ENCODE data around the gene DNMT3A.
"Not testable (repeated sequence)": the region's sequence is repeated elsewhere in the genome, so short reads cannot be mapped to it uniquely, and the experiment has no call there.

Gene DNMT3A

DNA sequence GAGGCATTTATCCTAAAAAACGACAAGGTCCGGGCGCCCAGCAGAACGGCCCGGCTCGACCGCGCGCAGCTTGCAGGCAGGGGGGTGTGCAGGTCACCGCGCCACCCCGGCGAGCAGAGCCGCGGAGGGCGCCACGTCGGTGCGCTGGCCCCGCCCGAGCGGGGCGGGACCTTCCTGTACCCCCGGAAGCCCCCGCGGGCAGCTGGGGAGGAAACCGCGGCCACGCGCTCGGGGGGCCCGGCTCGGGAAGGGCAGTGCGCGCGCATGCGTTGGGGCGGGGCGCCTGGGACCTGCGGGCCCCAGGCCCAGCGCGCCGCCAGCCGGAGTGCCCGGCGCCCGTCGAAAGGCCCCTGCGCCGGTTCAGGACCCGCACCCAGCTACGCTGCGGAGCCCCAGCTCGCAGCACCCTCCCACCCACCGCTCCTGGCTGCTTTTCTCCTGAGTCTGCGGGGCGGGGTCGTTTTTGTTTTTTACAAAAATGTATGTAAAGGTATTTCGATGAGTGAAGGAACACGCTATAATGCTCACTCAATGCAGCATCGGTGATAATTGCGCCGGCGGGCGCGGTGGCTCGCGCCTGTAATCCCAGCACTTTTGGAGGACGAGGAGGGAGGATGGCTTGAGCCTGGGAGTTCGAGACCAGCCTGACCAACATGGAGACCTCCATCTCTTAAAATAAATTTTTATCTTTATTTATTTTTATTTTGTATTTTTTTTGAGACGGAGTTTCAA lies 125.6 kb downstream of the DNMT3A start:
- no peaks in the 10 kb centered on the region for H3K27me3 ChIP-seq (ENCODE audit: insufficient read depth, low read length)
- H3K9ac ChIP-seq (ENCODE audit: low read depth, low read length) = peak overlapping the region; percentile 83; the same call in 1 of the 2 replicates
- no peaks in the 10 kb centered on the region for H3K4me1 ChIP-seq (ENCODE audit: insufficient read depth, low read length)
- H3K4me3 ChIP-seq (ENCODE audit: low read length) = peak overlapping the region; percentile 82
- no peaks in the 10 kb centered on the region for H3K36me3 ChIP-seq (ENCODE audit: insufficient read depth, low read depth, low read length)
- no peaks in the 10 kb centered on the region for H3K9me3 ChIP-seq (ENCODE audit: insufficient read depth, low read depth, low read length)
- H3K27ac ChIP-seq (ENCODE audit: low read length) = no peak overlapping the region

DNA sequence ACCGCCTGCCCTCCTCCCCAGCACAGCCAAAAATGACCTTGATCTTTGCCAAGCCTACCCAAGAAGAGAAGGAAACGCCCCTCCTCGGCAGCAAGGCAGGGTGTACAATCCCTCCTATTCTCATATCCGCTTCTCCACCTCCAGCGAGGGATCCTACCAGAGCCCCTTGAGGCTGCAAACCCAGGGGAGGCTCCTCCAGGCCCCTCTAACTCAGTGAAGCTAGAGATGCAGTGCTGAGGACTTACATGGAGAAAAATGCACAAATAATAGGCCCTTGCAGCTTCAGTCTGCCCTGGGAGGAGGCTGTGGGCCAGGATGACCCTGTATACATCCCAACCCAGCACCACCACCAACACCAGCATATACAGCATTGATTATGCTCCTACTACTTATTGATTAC lies 126.5 kb downstream of the DNMT3A start:
- Histone ChIP-seq H3K36me3 (ENCODE audit: insufficient read depth, low read depth, low read length) (no peaks in the 10 kb centered on the region), H3K9me3 (ENCODE audit: insufficient read depth, low read depth, low read length) (no peaks in the 10 kb centered on the region), H3K4me3 (ENCODE audit: low read length) (peak overlapping the region; percentile 82), H3K9ac (ENCODE audit: low read depth, low read length) (peak overlapping the region; percentile 83; the same call in 1 of the 2 replicates), H3K27ac (ENCODE audit: low read length) (no peak overlapping the region), H3K4me1 (ENCODE audit: insufficient read depth, low read length) (no peaks in the 10 kb centered on the region), H3K27me3 (ENCODE audit: insufficient read depth, low read length) (no peaks in the 10 kb centered on the region)

DNA sequence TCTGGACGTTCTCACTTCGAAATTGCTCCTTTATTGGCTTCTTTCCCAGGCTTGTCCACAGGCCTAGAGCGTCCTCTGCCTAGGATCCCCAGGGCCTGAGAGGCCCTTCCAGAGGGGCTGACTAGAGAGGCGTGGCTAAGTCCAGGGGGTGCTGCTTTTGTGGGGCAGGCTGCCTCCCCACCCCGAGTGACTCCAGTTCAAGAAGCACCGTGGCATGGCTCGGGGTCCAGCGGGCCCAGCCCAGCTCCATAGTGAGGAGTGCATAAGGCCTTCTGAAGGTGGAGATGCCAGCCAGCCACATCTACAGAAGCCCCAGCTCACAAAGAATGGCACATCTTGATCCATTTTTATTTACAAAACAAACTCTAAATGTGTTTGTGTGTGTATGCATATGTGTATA lies 128.5 kb downstream of the DNMT3A start:
- H3K9ac ChIP-seq (ENCODE audit: low read depth, low read length) = no peak overlapping the region
- H3K9me3 ChIP-seq (ENCODE audit: insufficient read depth, low read depth, low read length) = no peaks in the 10 kb centered on the region
- no peaks in the 10 kb centered on the region for H3K4me1 ChIP-seq (ENCODE audit: insufficient read depth, low read length)
- H3K27ac ChIP-seq (ENCODE audit: low read length) = no peak overlapping the region
- no peak overlapping the region for H3K4me3 ChIP-seq (ENCODE audit: low read length)
- no peaks in the 10 kb centered on the region for H3K36me3 ChIP-seq (ENCODE audit: insufficient read depth, low read depth, low read length)
- H3K27me3 ChIP-seq (ENCODE audit: insufficient read depth, low read length) = no peaks in the 10 kb centered on the region

DNA sequence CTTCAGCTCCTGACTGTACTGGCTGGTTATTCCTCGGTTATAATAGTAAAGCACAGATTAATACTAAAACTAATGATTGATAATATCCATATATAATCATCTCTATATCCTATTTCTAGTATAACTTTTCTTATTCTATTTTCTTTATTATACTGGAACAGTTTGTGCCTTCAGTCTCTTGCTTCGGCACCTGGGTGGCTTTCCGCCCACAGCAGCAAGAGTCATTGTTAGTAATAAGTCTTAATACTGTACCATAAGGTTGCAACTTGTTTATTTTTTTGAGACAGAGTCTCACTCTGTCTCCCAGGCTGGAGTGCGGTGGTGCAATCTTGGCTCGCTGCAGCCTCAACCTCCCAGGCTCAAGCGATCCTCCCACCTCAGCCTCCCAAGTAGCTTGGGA lies 130.8 kb downstream of the DNMT3A start:
- H3K4me1 ChIP-seq (ENCODE audit: insufficient read depth, low read length); H3K36me3 ChIP-seq (ENCODE audit: insufficient read depth, low read depth, low read length); H3K9me3 ChIP-seq (ENCODE audit: insufficient read depth, low read depth, low read length); H3K27ac ChIP-seq (ENCODE audit: low read length); H3K4me3 ChIP-seq (ENCODE audit: low read length); H3K9ac ChIP-seq (ENCODE audit: low read depth, low read length); H3K27me3 ChIP-seq (ENCODE audit: insufficient read depth, low read length): not testable (repeated sequence)

DNA sequence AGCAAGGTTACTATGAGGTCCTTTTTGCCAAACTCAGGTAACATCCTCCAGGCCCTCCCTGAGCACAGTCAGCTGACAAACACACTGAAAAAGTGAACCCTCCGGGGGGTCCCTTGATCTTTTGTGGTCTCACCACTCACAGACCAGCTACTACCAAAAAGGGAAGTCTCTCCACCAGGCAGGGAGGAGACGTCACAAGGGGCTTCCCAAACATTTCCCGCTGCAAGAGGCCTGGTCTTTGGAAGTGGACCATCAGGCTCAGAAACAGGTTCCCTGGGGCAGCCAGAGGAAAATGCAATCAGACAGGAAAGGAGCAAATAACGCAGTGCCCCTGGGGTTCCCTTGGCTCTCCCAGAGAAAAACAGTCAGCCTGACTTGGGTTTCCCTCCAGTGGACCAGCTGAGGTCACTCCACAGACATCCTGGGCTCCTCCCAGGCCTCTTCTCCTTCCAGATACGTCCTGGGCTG lies 134.6 kb downstream of the DNMT3A start:
- no peaks in the 10 kb centered on the region for H3K27me3 ChIP-seq (ENCODE audit: insufficient read depth, low read length)
- peaks cover 3% of the 10 kb centered on the region; the same call in 1 of the 2 replicates for H3K4me1 ChIP-seq (ENCODE audit: insufficient read depth, low read length)
- no peak overlapping the region for H3K4me3 ChIP-seq (ENCODE audit: low read length)
- no peaks in the 10 kb centered on the region for H3K9me3 ChIP-seq (ENCODE audit: insufficient read depth, low read depth, low read length)
- no peaks in the 10 kb centered on the region for H3K36me3 ChIP-seq (ENCODE audit: insufficient read depth, low read depth, low read length)
- peak overlapping the region; percentile 31; the same call in 1 of the 2 replicates for H3K9ac ChIP-seq (ENCODE audit: low read depth, low read length)
- no peak overlapping the region for H3K27ac ChIP-seq (ENCODE audit: low read length)

DNA sequence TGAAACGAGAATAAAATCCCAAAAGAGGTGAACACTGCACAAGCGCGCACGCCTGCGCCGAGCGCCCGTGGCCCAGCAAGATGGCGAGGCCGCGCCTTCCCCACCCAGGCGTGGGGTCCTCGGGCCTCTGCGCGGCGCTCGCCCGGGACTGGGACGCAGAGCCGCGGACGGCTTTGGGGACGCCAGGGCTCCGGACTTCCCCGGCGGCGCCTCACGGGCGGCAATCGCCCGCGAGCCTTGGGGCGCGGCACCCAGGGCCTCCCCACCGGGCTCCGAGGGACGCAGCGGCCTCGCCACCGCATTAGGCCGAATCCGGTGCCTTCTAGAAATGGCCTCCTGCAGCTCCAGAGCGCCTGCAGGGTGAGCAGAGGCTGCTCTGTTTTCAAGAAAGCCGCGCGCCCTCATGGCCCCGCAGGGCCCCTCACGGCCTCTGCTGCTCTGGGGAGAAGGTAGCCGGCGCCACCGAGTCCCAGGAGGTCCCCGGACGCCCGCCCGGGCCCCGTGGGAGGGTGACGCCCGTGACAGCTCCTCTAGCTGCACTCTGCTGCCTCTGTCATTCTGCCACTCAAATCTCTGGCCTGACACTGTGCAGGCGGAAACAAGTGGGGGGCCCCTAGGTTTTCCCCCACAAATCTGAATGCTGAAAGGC lies 137.4 kb downstream of the DNMT3A start:
- Histone ChIP-seq H3K4me3 (ENCODE audit: low read length) (no peak overlapping the region), H3K9me3 (ENCODE audit: insufficient read depth, low read depth, low read length) (no peaks in the 10 kb centered on the region), H3K27ac (ENCODE audit: low read length) (no peak overlapping the region), H3K36me3 (ENCODE audit: insufficient read depth, low read depth, low read length) (no peaks in the 10 kb centered on the region), H3K27me3 (ENCODE audit: insufficient read depth, low read length) (no peaks in the 10 kb centered on the region), H3K4me1 (ENCODE audit: insufficient read depth, low read length) (peaks cover 3% of the 10 kb centered on the region; the same call in 1 of the 2 replicates), H3K9ac (ENCODE audit: low read depth, low read length) (no peak overlapping the region)

DNA sequence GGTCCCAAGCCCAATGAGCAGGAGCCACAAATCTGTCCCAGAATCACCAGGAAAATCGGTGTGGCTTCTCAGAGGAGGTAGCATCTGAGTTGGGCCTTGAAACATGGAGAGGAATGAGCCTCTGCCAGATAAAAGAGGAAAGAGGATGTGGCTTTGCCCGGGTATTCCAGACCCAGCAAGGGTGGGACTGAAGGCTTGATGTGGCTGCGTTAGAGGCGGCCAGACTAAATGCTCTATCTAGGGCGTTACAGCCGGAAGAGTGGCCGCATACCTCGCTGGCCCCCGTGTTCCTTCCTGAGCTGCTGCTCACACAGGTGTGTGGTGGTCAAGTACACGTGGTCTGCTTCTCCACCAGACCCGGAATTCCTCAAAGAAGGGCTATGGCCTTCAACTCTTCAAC lies 139.4 kb downstream of the DNMT3A start:
- no peaks in the 10 kb centered on the region for H3K9me3 ChIP-seq (ENCODE audit: insufficient read depth, low read depth, low read length)
- H3K4me3 ChIP-seq (ENCODE audit: low read length) = no peak overlapping the region
- no peaks in the 10 kb centered on the region for H3K36me3 ChIP-seq (ENCODE audit: insufficient read depth, low read depth, low read length)
- peaks cover 3% of the 10 kb centered on the region; the same call in 1 of the 2 replicates for H3K4me1 ChIP-seq (ENCODE audit: insufficient read depth, low read length)
- no peak overlapping the region for H3K9ac ChIP-seq (ENCODE audit: low read depth, low read length)
- no peak overlapping the region for H3K27ac ChIP-seq (ENCODE audit: low read length)
- no peaks in the 10 kb centered on the region for H3K27me3 ChIP-seq (ENCODE audit: insufficient read depth, low read length)

DNA sequence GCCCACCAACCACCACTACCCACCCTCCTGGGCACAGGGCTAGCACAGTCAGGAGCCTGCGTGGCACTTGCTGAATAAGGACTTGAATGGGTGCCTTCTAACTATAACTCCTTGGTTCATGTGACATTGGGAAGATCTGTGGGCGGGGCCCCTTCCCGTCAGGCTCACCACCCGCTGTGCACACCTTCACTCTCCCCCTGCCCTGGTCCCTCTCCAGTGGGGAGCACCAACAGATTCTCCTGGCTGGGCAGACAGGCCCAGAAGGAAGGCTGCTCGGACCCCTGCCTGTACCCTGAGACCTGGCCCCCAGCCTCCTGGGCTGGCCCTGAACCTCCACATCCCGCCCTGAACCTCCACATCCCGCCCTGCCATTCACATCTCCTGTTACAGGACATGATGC lies 139.9 kb downstream of the DNMT3A start:
- Histone ChIP-seq H3K4me1 (ENCODE audit: insufficient read depth, low read length) (peaks cover under 1% of the 10 kb centered on the region; the same call in 1 of the 2 replicates), H3K9me3 (ENCODE audit: insufficient read depth, low read depth, low read length) (no peaks in the 10 kb centered on the region), H3K9ac (ENCODE audit: low read depth, low read length) (no peak overlapping the region), H3K27me3 (ENCODE audit: insufficient read depth, low read length) (no peaks in the 10 kb centered on the region), H3K36me3 (ENCODE audit: insufficient read depth, low read depth, low read length) (no peaks in the 10 kb centered on the region), H3K4me3 (ENCODE audit: low read length) (no peak overlapping the region), H3K27ac (ENCODE audit: low read length) (no peak overlapping the region)

DNA sequence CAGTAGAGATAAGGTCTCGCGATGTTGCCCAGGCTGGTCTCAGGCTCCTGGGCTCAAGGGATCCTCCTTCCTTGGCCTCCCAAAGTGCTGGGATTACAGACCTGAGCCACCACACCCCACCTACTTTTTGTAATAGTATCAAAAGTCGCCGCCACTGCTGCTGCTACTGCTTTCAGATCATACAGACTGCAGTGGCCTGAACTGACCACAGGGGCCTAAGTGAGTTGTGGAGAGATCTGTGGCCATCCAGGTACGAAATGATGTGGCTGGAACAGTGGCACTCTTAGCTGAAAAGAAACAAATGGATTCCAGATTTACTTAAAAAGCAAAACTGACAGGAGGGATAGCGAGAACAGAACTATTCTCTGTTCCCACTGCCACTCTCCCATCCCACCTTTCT lies 140.5 kb downstream of the DNMT3A start:
- Histone ChIP-seq H3K4me3 (ENCODE audit: low read length) (no peak overlapping the region), H3K9me3 (ENCODE audit: insufficient read depth, low read depth, low read length) (no peaks in the 10 kb centered on the region), H3K27ac (ENCODE audit: low read length) (no peak overlapping the region), H3K9ac (ENCODE audit: low read depth, low read length) (no peak overlapping the region), H3K36me3 (ENCODE audit: insufficient read depth, low read depth, low read length) (no peaks in the 10 kb centered on the region), H3K27me3 (ENCODE audit: insufficient read depth, low read length) (no peaks in the 10 kb centered on the region), H3K4me1 (ENCODE audit: insufficient read depth, low read length) (no peaks in the 10 kb centered on the region)

DNA sequence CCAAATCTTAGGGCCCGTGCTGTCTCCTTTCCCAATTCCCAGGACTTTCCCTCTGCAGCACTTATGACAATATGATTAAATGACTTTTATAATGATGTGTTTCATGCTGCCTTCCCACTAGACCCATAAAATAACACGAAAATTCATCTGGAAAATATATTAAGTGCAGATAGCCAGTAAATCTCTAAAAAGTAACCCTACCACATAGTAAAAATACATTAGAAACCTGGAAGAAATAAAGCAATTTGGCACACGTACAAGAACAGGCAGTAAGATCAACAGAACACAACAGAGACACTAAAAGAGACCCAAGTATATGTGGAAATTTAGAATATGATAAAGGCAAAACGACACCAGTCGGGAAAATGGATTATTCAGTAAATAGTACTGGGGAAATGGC lies 143.1 kb downstream of the DNMT3A start:
- H3K9me3 ChIP-seq (ENCODE audit: insufficient read depth, low read depth, low read length) = no peaks in the 10 kb centered on the region
- no peak overlapping the region for H3K27ac ChIP-seq (ENCODE audit: low read length)
- H3K36me3 ChIP-seq (ENCODE audit: insufficient read depth, low read depth, low read length) = no peaks in the 10 kb centered on the region
- H3K27me3 ChIP-seq (ENCODE audit: insufficient read depth, low read length) = no peaks in the 10 kb centered on the region
- H3K4me3 ChIP-seq (ENCODE audit: low read length) = no peak overlapping the region
- no peaks in the 10 kb centered on the region for H3K4me1 ChIP-seq (ENCODE audit: insufficient read depth, low read length)
- no peak overlapping the region for H3K9ac ChIP-seq (ENCODE audit: low read depth, low read length)

DNA sequence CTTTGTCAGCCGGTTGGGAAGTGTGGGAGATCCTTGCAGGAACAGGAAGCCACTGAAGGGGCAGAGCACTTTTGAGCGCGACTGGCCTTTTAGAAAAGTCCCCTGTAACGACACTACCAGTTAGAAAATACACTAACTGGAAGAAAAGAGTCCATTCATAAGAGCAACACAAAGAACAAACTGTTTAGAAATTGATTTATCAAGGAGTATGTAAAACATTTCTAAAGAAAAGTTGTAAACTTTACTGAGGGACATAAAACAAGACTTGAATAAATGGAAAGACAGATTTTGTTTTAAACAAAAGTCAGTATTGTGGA lies 143.6 kb downstream of the DNMT3A start:
- no peak overlapping the region for H3K4me3 ChIP-seq (ENCODE audit: low read length)
- no peaks in the 10 kb centered on the region for H3K27me3 ChIP-seq (ENCODE audit: insufficient read depth, low read length)
- no peak overlapping the region for H3K27ac ChIP-seq (ENCODE audit: low read length)
- no peaks in the 10 kb centered on the region for H3K9me3 ChIP-seq (ENCODE audit: insufficient read depth, low read depth, low read length)
- H3K9ac ChIP-seq (ENCODE audit: low read depth, low read length) = no peak overlapping the region
- no peaks in the 10 kb centered on the region for H3K36me3 ChIP-seq (ENCODE audit: insufficient read depth, low read depth, low read length)
- no peaks in the 10 kb centered on the region for H3K4me1 ChIP-seq (ENCODE audit: insufficient read depth, low read length)

All from iPS-20b (cell line).